ENCODE measurements around the gene RANBP10. TPM values are rescaled to one million over a fixed set of nuclear protein-coding genes. Genes with fewer than 3 reads are reported as not detected.

Gene RANBP10
- total and polyA plus RNA-seq, 2 of the 13 experiments (the other 11 are each of a cell fraction or from before 2014, with no cell fraction given) = 9.2 to 22.7 TPM

GRCh38 chr16:67847064-67847861 lies 40.9 kb upstream of the RANBP10 start, which contains the start of gene CENPT (continued):
- TF ChIP-seq PTBP1 (IDR thresholded peaks at IDR 0.05; ENCODE audit: low read depth, low read length, poor library complexity, severe bottlenecking) (peak; percentile 75), ZNF468 (CRISPR knock-in tag; IDR thresholded peaks at IDR 0.05) (no peak), ZNF660 (CRISPR knock-in tag; IDR thresholded peaks at IDR 0.05; ENCODE audit: borderline replicate concordance, low read depth) (no peak), STAT5B (CRISPR knock-in tag; IDR thresholded peaks at IDR 0.05) (no peak), SRSF1 (optimal IDR thresholded peaks at IDR 0.05; ENCODE audit: low read depth, low read length) (no peak), SAFB2 (CRISPR knock-in tag; IDR thresholded peaks at IDR 0.05; ENCODE audit: borderline replicate concordance, low read depth) (peak; percentile 47; the same call in 1 of the 2 replicates), MAFK (conservative IDR thresholded peaks at IDR 0.05 in 1 of 2, IDR thresholded peaks at IDR 0.05 in 1 of 2; ENCODE audit: low read length in 2 of 2) (no peak), CEBPB (IDR thresholded peaks at IDR 0.05; ENCODE audit: borderline replicate concordance, low read depth, low read length) (no peak), ZFX (CRISPR knock-in tag; IDR thresholded peaks at IDR 0.05; ENCODE audit: low read depth) (peak; percentile 80), FOXJ3 (CRISPR knock-in tag; IDR thresholded peaks at IDR 0.05; ENCODE audit: borderline replicate concordance) (no peak), NR3C1 (CRISPR knock-in tag; IDR thresholded peaks at IDR 0.05) (no peak), SIX1 (CRISPR knock-in tag; IDR thresholded peaks at IDR 0.05; ENCODE audit: borderline replicate concordance) (no peak), ZNF615 (CRISPR knock-in tag; IDR thresholded peaks at IDR 0.05; ENCODE audit: borderline replicate concordance) (no peak), SOX6 (IDR thresholded peaks at IDR 0.05) (no peak), SOX6 (CRISPR knock-in tag; IDR thresholded peaks at IDR 0.05) (no peak; the same call in 1 of the 2 replicates), PHF8 (CRISPR knock-in tag; IDR thresholded peaks at IDR 0.05) (peak; percentile 70), ZBTB1 (CRISPR knock-in tag; IDR thresholded peaks at IDR 0.05; ENCODE audit: borderline replicate concordance) (0 out of 2 replicates have a peak, but pooled peaks have one; percentile 17), TERF1 (CRISPR knock-in tag; IDR thresholded peaks at IDR 0.05) (no peak), TOE1 (CRISPR knock-in tag; IDR thresholded peaks at IDR 0.05) (no peak), FOXA1 (IDR thresholded peaks at IDR 0.05) (no peak), FOXA1 (CRISPR knock-in tag; IDR thresholded peaks at IDR 0.05) (no peak), ZNF530 (CRISPR knock-in tag; IDR thresholded peaks at IDR 0.05; ENCODE audit: low read depth) (no peak), NFATC3 (CRISPR knock-in tag; IDR thresholded peaks at IDR 0.05) (no peak), BCL3 (CRISPR knock-in tag; IDR thresholded peaks at IDR 0.05) (no peak), ZBTB8A (CRISPR knock-in tag; IDR thresholded peaks at IDR 0.05; ENCODE audit: borderline replicate concordance, low read depth) (no peak), ZNF605 (CRISPR knock-in tag; IDR thresholded peaks at IDR 0.05) (no peak), ELF3 (CRISPR knock-in tag; IDR thresholded peaks at IDR 0.05) (no peak), ZNF317 (CRISPR knock-in tag; IDR thresholded peaks at IDR 0.05) (no peak), ZNF616 (CRISPR knock-in tag; IDR thresholded peaks at IDR 0.05; ENCODE audit: low read depth) (no peak), SNAI1 (CRISPR knock-in tag; IDR thresholded peaks at IDR 0.05; ENCODE audit: borderline replicate concordance) (no peak), POLR2A (IDR thresholded peaks at IDR 0.05; ENCODE audit: insufficient read depth in 1 of 2, low read depth in 2 of 2, low read length in 2 of 2) (peak in 1 of 2 experiments; percentile 47; a peak in 1 of 4 replicates), ZNF205 (CRISPR knock-in tag; IDR thresholded peaks at IDR 0.05) (no peak)

Measured in HepG2 (cell line).